ENCODE results near the gene CFAP46.

CFAP46 gene

GRCh38 chr10:132979491-132980425, 37.4 kb upstream of the CFAP46 start:
- DNase-seq (ENCODE audit: low read depth), result no peak
- TF ChIP-seq, protein P1, sequence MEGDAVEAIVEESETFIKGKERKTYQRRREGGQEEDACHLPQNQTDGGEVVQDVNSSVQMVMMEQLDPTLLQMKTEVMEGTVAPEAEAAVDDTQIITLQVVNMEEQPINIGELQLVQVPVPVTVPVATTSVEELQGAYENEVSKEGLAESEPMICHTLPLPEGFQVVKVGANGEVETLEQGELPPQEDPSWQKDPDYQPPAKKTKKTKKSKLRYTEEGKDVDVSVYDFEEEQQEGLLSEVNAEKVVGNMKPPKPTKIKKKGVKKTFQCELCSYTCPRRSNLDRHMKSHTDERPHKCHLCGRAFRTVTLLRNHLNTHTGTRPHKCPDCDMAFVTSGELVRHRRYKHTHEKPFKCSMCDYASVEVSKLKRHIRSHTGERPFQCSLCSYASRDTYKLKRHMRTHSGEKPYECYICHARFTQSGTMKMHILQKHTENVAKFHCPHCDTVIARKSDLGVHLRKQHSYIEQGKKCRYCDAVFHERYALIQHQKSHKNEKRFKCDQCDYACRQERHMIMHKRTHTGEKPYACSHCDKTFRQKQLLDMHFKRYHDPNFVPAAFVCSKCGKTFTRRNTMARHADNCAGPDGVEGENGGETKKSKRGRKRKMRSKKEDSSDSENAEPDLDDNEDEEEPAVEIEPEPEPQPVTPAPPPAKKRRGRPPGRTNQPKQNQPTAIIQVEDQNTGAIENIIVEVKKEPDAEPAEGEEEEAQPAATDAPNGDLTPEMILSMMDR (conservative IDR thresholded peaks at IDR 0.05; ENCODE audit: control insufficient read depth, insufficient read depth, low read depth, low read length), result no peak
- no peak overlapping the region for H3K4me3 ChIP-seq (ENCODE audit: control insufficient read depth, low read depth, low read length)

DNA sequence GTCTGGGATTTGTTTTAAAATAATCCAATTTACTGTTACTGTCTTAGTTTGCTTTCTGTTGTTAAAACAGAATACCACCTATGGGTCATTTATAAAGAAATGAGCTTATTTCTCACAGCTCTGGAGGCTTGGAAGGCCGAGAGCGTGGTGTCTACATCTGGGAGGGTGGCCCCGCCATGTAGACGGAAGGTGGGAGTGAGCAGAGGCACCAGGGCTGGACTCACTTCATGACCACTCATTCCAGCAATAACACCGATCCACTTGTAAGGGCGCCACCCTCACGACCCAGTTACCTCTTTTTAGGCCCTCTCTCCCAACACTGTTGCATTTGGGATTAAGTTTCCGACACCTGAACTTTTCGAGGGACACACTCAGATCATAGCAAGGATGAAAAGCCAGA, 36.2 kb upstream of the CFAP46 start:
- TF ChIP-seq, protein P1 (conservative IDR thresholded peaks at IDR 0.05; ENCODE audit: control insufficient read depth, insufficient read depth, low read depth, low read length), result no peak
- no peak for DNase-seq (ENCODE audit: low read depth)
- H3K4me3 ChIP-seq (ENCODE audit: control insufficient read depth, low read depth, low read length), result no peak overlapping the region

DNA sequence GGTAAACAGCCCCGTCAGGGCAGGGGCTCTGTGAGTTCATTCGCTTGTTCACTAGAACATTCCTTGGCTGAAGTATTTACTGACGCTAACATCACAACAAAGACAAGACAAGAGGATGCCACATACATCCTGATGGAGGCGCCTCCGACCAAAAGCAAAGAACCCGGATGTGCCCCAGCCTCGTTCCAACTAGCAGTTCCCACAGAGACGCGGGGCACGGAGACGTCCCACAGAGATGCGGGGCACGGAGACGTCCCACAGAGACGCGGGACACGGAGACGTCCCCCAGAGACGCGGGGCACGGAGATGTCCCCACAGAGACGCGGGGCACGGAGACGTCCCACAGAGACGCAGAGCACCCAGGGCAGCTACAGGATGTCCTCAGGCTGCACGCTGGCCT, 35.4 kb upstream of the CFAP46 start:
- no peak overlapping the region for H3K4me3 ChIP-seq (ENCODE audit: control insufficient read depth, low read depth, low read length)
- TF ChIP-seq, protein P1 (conservative IDR thresholded peaks at IDR 0.05; ENCODE audit: control insufficient read depth, insufficient read depth, low read depth, low read length), result no peak
- no peak for DNase-seq (ENCODE audit: low read depth)

DNA sequence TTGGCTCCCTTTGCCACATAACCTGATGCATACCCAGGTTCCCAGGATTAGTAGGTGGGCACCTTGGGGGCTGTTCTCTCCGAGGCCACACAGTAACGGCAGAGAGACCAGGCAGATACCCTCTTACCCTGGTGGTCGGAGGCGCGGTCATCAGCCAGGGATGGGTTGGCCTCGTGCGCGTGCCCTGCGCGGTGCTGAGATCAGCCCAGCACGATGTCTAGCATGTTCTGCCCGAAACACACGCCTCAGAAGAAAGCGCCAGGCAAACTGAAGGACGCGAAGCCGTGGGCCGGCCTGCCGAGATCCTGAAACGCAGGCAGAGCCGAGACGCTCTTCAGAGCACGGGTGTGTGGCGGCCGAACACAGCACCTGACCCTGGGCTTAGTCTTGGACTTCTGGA, 34.7 kb upstream of the CFAP46 start:
- H3K4me3 ChIP-seq (ENCODE audit: control insufficient read depth, low read depth, low read length), result no peak overlapping the region
- TF ChIP-seq, protein P1 (conservative IDR thresholded peaks at IDR 0.05; ENCODE audit: control insufficient read depth, insufficient read depth, low read depth, low read length), result no peak
- DNase-seq (ENCODE audit: low read depth), result no peak

GRCh38 chr10:132975831-132976682, 33.7 kb upstream of the CFAP46 start:
- DNase-seq (ENCODE audit: low read depth), result no peak
- TF ChIP-seq, protein P1 (conservative IDR thresholded peaks at IDR 0.05; ENCODE audit: control insufficient read depth, insufficient read depth, low read depth, low read length), result no peak
- no peak overlapping the region for H3K4me3 ChIP-seq (ENCODE audit: control insufficient read depth, low read depth, low read length)

- H3K4me3 ChIP-seq (ENCODE audit: control insufficient read depth, low read depth, low read length), result no peak overlapping the region
- DNase-seq (ENCODE audit: low read depth), result no peak
- TF ChIP-seq, protein P1 (conservative IDR thresholded peaks at IDR 0.05; ENCODE audit: control insufficient read depth, insufficient read depth, low read depth, low read length), result no peak
Observed at GRCh38 chr10:132974886-132975830, 32.8 kb upstream of the CFAP46 start.
